OCI-LY3 (cell line): ENCODE measurements around the gene PIEZO2.

Experiments
- H2AFZ ChIP-seq: fragments of 200-600, 300-600 bp; shearing (Covaris generic); 2 replicates; pipeline ENCODE4 v1.6.0; 2014; ENCODE audit warnings: antibody characterized with exemption, low read depth, low read length
- H3K27ac ChIP-seq: fragments of 200-600, 300-600 bp; sonication (generic); 2 replicates; pipeline ENCODE4 v1.5.1; 2014; ENCODE audit warnings: mild to moderate bottlenecking, low read length, moderate library complexity, mixed read lengths
- H3K27me3 ChIP-seq: fragments of 200-600, 300-600 bp; sonication (generic); 2 replicates; pipeline ENCODE4 v1.6.1; 2014; ENCODE audit warnings: low read depth, low read length, mixed read lengths
- H3K36me3 ChIP-seq: fragments of 200-600, 300-600 bp; sonication (generic); replicated peaks from 2 replicates; pipeline ENCODE3; 2014; ENCODE audit warnings: low read depth, low read length, mixed read lengths
- H3K4me1 ChIP-seq: fragments of 300-600, 200-600 bp; sonication (generic); 2 replicates; pipeline ENCODE4 v1.6.1; 2014; ENCODE audit warnings: low read length, mixed read lengths
- H3K4me2 ChIP-seq: fragments of 200-600, 300-600 bp; sonication (generic); 2 replicates; pipeline ENCODE4 v1.6.1; 2014; ENCODE audit warnings: low read length, mixed read lengths
- H3K4me3 ChIP-seq: fragments of 300-600, 200-600 bp; sonication (generic); 2 replicates; pipeline ENCODE4 v1.5.1; 2014; ENCODE audit warnings: antibody characterized with exemption, mild to moderate bottlenecking, low read length, moderate library complexity
- H3K79me2 ChIP-seq: fragments of 300-600, 200-600 bp; shearing (Covaris generic); 2 replicates; pipeline ENCODE4 v1.6.1; 2014; ENCODE audit warnings: mild to moderate bottlenecking, low read length, mixed read lengths
- H3K9ac ChIP-seq: fragments of 300-600, 200-600 bp; shearing (Covaris generic); 2 replicates; pipeline ENCODE4 v1.6.0; 2014; ENCODE audit warnings: mild to moderate bottlenecking, low read length, moderate library complexity
- H3K9me3 ChIP-seq: fragments of 200-600, 300-600 bp; shearing (Covaris generic); 2 replicates; pipeline ENCODE4 v1.6.1; 2014; ENCODE audit warnings: low read length, mixed read lengths; ENCODE audit not compliant: insufficient read depth
- H4K20me1 ChIP-seq: fragments of 200-600, 300-600 bp; sonication (generic); 2 replicates; pipeline ENCODE4 v1.6.1; 2016; ENCODE audit warnings: low read length, mixed read lengths; ENCODE audit not compliant: insufficient read depth
- CTCF ChIP-seq: fragments of 200-600, 300-600 bp; sonication (generic); IDR thresholded peaks from 2 replicates; pipeline ENCODE4 v1.5.1; 2014; ENCODE audit warnings: antibody characterized with exemption, low read length, low read depth
- EZH2phosphoT487 ChIP-seq: fragments of 200-600 bp; shearing (Covaris generic); IDR thresholded peaks from 2 replicates; pipeline ENCODE4 v1.6.1; 2018; ENCODE audit warnings: antibody characterized with exemption, mixed run types, low read depth

The PIEZO2 gene

GRCh38 chr18:10750191-10751035 is 399.0 kb downstream of the PIEZO2 start:
- Histone ChIP-seq H3K4me2 (no peak overlapping the region), H3K36me3 (no peaks in the 10 kb centered on the region), H3K4me1 (no peaks in the 10 kb centered on the region), H3K27me3 (no peaks in the 10 kb centered on the region; the same call in 1 of the 2 replicates), H3K9me3 (no peaks in the 10 kb centered on the region), H4K20me1 (no peaks in the 10 kb centered on the region), H3K27ac (no peak overlapping the region), H2AFZ (no peak overlapping the region), H3K4me3 (no peak overlapping the region), H3K9ac (no peak overlapping the region), H3K79me2 (no peaks in the 10 kb centered on the region)
- TF ChIP-seq CTCF = no peak
- no peak for TF ChIP-seq EZH2phosphoT487

- Histone ChIP-seq H3K9me3 (no peaks in the 10 kb centered on the region), H3K4me1 (no peaks in the 10 kb centered on the region), H3K27me3 (no peaks in the 10 kb centered on the region; the same call in 1 of the 2 replicates), H3K79me2 (no peaks in the 10 kb centered on the region), H3K9ac (no peak overlapping the region), H4K20me1 (no peaks in the 10 kb centered on the region), H3K4me2 (no peak overlapping the region), H2AFZ (no peak overlapping the region), H3K36me3 (no peaks in the 10 kb centered on the region), H3K27ac (no peak overlapping the region), H3K4me3 (no peak overlapping the region)
- no peak for TF ChIP-seq EZH2phosphoT487
- no peak for TF ChIP-seq CTCF
Observed at GRCh38 chr18:10748641-10749040, 400.7 kb downstream of the PIEZO2 start.

GRCh38 chr18:10745971-10746370 is 403.4 kb downstream of the PIEZO2 start:
- no peak overlapping the region for H3K4me3 ChIP-seq
- H3K9ac ChIP-seq = no peak overlapping the region
- H4K20me1 ChIP-seq = no peaks in the 10 kb centered on the region
- H3K27me3 ChIP-seq = no peaks in the 10 kb centered on the region; the same call in 1 of the 2 replicates
- no peaks in the 10 kb centered on the region for H3K9me3 ChIP-seq
- H3K4me1 ChIP-seq = no peaks in the 10 kb centered on the region
- no peak for TF ChIP-seq CTCF
- TF ChIP-seq EZH2phosphoT487 = no peak
- H3K79me2 ChIP-seq = no peaks in the 10 kb centered on the region
- no peak overlapping the region for H3K4me2 ChIP-seq
- no peak overlapping the region for H3K27ac ChIP-seq
- H2AFZ ChIP-seq = no peak overlapping the region
- no peaks in the 10 kb centered on the region for H3K36me3 ChIP-seq

- Histone ChIP-seq H3K27ac (no peak overlapping the region), H4K20me1 (no peaks in the 10 kb centered on the region), H3K9me3 (no peaks in the 10 kb centered on the region), H3K27me3 (no peaks in the 10 kb centered on the region; the same call in 1 of the 2 replicates), H3K36me3 (no peaks in the 10 kb centered on the region), H3K4me1 (no peaks in the 10 kb centered on the region), H3K9ac (no peak overlapping the region), H3K4me3 (no peak overlapping the region), H3K79me2 (no peaks in the 10 kb centered on the region), H2AFZ (no peak overlapping the region), H3K4me2 (no peak overlapping the region)
- TF ChIP-seq CTCF (no peak), EZH2phosphoT487 (no peak)
Observed at GRCh38 chr18:10745219-10745618, 404.1 kb downstream of the PIEZO2 start.
